ENCODE data around the gene TJP1. TPM values are rescaled to one million over a fixed set of nuclear protein-coding genes. Genes with fewer than 3 reads are reported as not detected.
A peak's percentile ranks its signal among the peaks of the same experiment; 100 is the strongest.

The TJP1 gene
- total and polyA plus RNA-seq, 12 donors, result 15.0 to 68.3 (median 50.1) TPM

DNA sequence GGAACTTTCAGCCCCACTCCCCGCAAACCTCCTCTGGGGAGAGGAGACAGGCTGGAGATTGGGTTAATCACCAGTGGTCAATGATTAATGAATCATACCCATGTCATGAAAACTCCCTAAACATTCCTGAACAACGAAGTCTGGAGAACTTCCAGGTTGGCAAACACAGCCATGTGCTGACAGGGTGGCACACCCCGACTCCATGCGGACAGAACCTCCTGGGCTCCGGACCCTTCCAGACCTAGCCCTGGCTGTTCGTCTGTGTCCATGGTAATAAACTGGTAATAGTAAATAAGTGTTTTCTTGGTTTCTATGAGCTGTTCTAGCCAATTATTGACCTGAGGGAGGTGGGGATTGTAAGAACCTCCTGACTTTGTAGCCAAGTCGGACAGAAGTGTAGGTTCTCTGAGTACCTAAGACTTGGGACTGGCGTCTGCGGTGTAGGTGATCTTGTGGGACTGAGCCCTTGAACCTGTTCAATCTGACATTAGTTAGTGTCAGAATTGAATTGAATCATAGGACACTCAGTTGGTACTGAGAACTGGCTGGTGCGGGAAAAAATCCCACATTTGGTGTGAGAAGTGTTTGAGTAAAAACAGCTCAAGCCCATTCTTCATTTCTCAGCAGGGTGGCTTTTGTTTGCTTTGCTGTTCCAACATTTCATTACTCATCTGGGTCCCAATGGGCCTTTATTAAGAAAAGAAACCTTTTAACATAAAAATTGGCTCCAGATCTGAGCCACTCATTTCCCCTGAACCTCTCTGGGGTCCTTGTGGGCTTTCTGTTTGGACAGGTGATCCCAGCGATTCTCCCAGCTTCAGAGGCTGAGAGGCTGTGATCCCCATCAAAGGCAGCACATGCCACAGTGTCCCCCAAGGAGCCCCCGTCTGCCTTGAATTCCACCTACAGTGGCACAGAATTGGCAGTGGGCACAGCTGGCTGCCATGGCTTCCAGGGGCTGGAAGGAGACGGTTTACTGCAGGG, 151.0 kb downstream of the TJP1 start:
- no peak overlapping the region for H3K4me3 ChIP-seq
- H3K27me3 ChIP-seq, result no peaks in the 10 kb centered on the region
- H3K4me1 ChIP-seq (replicated peaks in 1 of 2), result no peaks in the 10 kb centered on the region
- no peaks in the 10 kb centered on the region for H3K36me3 ChIP-seq (replicated peaks in 1 of 2)
- DNase-seq, result no peak
- WGBS, 4 donors, result 71 to 89% (median 81%) methylated on average over 12 to 13 of the region's 13 CpGs
- H3K9me3 ChIP-seq (replicated peaks in 1 of 3), result no peaks in the 10 kb centered on the region
- no peak overlapping the region for H3K27ac ChIP-seq
- intact Hi-C loops (cut with DNase I), result no loop called here
- TF ChIP-seq, protein P1, sequence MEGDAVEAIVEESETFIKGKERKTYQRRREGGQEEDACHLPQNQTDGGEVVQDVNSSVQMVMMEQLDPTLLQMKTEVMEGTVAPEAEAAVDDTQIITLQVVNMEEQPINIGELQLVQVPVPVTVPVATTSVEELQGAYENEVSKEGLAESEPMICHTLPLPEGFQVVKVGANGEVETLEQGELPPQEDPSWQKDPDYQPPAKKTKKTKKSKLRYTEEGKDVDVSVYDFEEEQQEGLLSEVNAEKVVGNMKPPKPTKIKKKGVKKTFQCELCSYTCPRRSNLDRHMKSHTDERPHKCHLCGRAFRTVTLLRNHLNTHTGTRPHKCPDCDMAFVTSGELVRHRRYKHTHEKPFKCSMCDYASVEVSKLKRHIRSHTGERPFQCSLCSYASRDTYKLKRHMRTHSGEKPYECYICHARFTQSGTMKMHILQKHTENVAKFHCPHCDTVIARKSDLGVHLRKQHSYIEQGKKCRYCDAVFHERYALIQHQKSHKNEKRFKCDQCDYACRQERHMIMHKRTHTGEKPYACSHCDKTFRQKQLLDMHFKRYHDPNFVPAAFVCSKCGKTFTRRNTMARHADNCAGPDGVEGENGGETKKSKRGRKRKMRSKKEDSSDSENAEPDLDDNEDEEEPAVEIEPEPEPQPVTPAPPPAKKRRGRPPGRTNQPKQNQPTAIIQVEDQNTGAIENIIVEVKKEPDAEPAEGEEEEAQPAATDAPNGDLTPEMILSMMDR (IDR thresholded peaks at IDR 0.05), result no peak
- TF ChIP-seq POLR2A (IDR thresholded peaks at IDR 0.05), result no peak

DNA sequence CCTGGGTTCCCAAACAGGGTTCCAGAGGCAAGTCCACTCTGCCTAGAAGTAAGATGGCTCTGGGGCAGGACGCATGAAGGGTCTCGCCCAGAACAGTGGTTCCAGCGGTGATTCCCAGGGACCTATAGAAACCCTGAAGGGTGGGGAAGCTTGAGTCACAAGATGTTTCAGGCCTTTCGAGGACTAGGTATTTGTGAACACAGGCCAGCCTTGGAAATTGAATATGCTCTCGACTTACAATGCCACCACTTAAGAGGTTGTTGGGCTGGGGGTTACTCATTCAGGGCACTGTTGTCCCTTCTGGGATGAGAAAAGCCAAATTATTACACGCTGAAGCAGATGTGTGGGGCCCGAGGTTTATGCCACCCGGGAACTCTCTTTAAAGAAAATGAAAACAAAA, 152.0 kb downstream of the TJP1 start:
- Histone ChIP-seq H3K36me3 (replicated peaks in 1 of 2) (no peaks in the 10 kb centered on the region), H3K27me3 (no peaks in the 10 kb centered on the region), H3K9me3 (replicated peaks in 1 of 3) (no peaks in the 10 kb centered on the region), H3K27ac (no peak overlapping the region), H3K4me1 (replicated peaks in 1 of 2) (no peaks in the 10 kb centered on the region), H3K4me3 (no peak overlapping the region)
- TF ChIP-seq, protein P1 (IDR thresholded peaks at IDR 0.05), result no peak
- no peak for TF ChIP-seq POLR2A (IDR thresholded peaks at IDR 0.05)
- DNase-seq, result no peak
- WGBS, 4 donors, result 89 to 93% (median 91%) methylated on average over 7 to 8 of the region's 8 CpGs
- intact Hi-C loops (cut with DNase I), result no loop called here

DNA sequence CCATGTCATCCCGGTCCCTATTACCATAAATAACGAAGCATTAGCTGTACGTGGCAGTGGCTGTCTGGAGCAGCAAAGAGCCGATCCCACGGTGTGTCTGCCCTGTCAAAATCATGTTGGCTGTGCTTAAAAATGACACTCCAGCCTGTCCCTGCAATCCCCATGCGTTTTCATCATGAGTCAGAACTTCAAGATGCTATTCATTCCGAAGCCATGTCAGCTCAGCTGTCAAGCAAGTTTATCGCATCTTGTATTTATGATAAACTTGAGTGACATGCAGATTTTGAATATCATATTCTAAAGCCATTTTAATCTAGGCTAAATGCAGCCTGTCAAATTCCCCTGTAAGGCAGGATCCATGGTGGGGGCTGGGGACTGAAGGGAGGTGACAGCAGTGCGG, 152.4 kb downstream of the TJP1 start:
- 78 to 82% (median 81%) methylated on average over 9 of the region's 9 CpGs for WGBS, 4 donors
- Histone ChIP-seq H3K36me3 (replicated peaks in 1 of 2) (no peaks in the 10 kb centered on the region), H3K27ac (no peak overlapping the region), H3K4me3 (no peak overlapping the region), H3K9me3 (replicated peaks in 1 of 3) (no peaks in the 10 kb centered on the region), H3K4me1 (replicated peaks in 1 of 2) (no peaks in the 10 kb centered on the region), H3K27me3 (no peaks in the 10 kb centered on the region)
- no peak for DNase-seq
- TF ChIP-seq, protein P1 (IDR thresholded peaks at IDR 0.05), result no peak
- no peak for TF ChIP-seq POLR2A (IDR thresholded peaks at IDR 0.05)
- intact Hi-C loops (cut with DNase I), result loop anchor here in 1 of 2 donors (10.0 kb wide), 2 partner anchors 405 kb away; partner anchors contain the start of gene NSMCE3

DNA sequence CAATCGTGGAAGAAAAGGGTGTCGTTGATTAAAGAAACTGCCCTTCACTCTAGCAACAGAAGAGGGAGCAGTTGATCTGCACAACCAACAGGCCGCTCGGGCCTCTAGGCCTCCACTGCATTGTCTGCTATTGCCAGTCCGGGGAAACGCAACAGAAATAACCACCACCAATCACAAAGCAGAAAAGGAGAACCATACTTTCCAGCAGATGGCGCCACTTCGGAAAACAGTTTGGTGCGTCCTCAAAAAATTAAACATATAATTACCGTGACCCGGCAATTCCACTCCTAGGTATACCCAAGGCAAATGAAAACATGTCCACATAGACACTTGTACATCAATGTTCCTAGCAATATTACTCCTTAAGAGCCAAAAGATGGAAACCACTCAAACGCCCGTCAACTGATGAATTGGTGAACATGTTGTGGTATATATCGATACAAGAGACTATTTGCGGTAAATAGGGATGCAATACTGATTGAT, 154.1 kb downstream of the TJP1 start:
- DNase-seq, result peak; percentile 64 to 88 (median 86)
- H3K9me3 ChIP-seq (replicated peaks in 1 of 3), result no peaks in the 10 kb centered on the region
- H3K4me3 ChIP-seq, result no peak overlapping the region
- WGBS, 4 donors, result 39 to 44% (median 43%) methylated on average over 15 of the region's 15 CpGs
- H3K4me1 ChIP-seq (replicated peaks in 1 of 2), result no peaks in the 10 kb centered on the region
- intact Hi-C loops (cut with DNase I), result loop anchor here in 1 of 2 donors (10.0 kb wide), 2 partner anchors 403 to 407 kb away; partner anchors contain the start of gene NSMCE3
- H3K27ac ChIP-seq, result no peak overlapping the region
- H3K36me3 ChIP-seq (replicated peaks in 1 of 2), result no peaks in the 10 kb centered on the region
- no peaks in the 10 kb centered on the region for H3K27me3 ChIP-seq
- TF ChIP-seq, protein P1 (IDR thresholded peaks at IDR 0.05), result peak; percentile 69 to 88 (median 80)
- no peak for TF ChIP-seq POLR2A (IDR thresholded peaks at IDR 0.05)
